Activated effector memory CD4-positive, alpha-beta T cell treated with Interleukin-2 at 50 U/mL for 16 hours (primary cell): ENCODE measurements around the gene DUSP16.

Experiments
- DNase-seq: peaks from one replicate; pipeline ENCODE4 v3.0.0-alpha.2; 2020

The DUSP16 gene

DNA sequence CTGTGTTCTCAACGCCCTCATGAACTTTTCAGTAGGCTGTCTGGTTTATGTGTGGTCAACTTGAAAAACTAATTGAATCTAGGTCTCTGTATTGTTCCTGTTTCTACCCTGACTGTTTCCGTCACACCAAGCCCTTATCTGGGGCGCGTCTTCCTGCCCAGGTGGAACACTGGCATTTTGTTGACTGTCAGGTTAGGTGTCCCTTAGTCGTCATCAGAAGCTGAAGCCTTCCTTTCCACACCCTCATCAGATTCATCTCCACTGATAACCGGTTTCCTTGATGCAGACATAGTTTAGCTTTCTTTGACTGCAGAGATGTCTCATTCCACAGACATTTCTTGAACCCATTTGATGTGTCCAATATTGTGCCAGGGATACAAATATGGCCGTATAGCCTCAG is 96.5 kb downstream of the DUSP16 start:
- DNase-seq = peak; percentile 64

DNA sequence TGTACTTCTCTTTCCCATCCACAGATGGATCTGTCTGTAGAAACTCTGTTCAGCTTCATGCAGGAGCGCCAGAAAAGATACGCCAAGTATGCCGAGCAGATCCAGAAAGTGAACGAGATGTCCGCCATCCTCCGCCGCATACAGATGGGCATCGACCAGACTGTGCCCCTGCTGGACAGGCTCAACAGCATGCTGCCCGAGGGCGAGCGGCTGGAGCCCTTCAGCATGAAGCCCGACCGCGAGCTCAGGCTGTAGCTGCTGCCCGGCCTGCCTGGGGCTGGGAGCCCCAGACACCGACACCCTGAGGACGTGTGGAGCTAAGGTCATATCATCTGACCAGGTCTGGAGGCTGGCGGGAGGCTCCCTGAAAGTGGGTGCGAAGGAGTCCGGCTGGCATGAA is 97.1 kb downstream of the DUSP16 start:
- no peak for DNase-seq

DNA sequence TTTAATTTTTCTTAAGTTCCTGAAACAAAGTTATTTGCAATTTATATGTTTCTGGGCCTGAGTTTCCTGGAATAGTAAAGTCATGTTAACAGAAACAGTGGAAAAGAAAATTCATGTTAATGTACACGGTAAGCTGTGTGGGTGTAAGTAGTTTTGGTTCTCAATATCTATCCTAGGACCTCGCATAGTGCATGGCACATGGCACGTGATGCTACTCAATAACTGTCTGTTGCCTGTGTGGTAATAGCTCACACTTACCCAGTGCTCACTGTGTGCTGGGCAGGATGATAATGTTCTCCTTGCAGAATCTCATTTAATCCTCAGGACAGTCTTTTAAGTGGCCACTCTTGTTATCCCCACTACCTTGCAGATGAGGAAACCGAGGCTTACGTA is 100.7 kb downstream of the DUSP16 start:
- no peak for DNase-seq

DNA sequence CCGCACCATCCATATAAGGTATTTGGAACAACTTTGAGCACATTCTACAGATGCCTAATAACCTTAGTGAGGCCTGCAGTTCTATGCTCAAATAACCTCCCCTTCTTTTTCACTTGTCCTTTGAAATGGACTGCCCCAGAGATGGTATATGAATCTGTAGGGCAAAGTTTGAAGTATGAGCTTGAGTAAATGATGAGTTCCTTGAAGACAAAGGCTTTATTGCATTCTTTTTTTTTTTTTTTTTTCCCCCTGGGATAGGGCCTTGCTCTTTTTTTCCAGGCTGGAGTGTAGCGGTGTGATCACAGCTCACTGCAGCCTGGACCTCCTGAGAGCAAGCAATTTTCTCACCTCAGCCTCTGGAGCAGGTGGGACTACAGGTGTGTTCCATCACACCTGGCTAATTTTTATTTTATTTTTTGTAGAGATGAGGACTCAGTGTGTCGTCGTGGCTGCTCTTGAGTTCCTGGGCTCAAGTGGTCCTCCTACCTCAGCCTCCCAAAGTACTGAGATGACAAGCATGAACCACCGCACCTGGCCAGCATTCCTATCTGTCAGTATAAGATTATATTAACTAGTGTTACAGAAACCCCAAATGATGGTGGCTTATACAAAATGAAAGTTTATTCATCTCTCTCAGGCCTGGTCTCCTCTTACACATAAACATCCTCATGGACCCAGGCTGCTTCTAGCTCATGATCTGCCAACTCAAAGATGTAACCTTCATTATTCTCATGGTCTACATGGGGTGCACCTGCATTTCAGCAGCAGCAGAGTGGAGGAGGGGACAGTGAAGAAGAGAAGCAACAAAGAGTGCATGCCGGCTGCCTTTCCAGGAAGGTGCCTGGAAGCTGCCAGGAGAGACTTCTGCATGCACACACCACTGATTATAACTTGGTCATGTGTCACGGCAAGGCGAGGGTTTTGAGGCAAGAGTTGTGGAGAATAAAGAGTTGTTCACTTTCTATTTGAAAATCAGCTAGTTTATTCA is 101.4 kb downstream of the DUSP16 start:
- DNase-seq = no peak

DNA sequence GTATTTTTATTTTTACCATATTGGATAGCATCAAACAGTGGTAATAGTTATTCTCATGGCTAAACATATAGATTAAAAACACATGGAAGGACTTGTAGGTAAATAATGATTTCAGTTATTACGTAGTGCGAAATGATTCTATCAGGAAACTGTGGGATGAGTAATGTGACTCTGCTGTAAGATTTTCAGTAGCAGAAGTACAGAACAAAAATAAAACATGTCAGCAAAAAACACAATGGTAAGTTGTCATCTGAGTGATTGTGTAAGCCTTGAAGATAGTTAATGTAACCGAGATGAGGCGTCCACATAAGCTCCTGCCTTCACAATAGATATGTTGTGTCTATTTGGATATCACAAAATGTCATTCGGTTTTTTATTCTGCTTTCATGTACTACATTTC is 106.0 kb downstream of the DUSP16 start:
- DNase-seq = no peak

DNA sequence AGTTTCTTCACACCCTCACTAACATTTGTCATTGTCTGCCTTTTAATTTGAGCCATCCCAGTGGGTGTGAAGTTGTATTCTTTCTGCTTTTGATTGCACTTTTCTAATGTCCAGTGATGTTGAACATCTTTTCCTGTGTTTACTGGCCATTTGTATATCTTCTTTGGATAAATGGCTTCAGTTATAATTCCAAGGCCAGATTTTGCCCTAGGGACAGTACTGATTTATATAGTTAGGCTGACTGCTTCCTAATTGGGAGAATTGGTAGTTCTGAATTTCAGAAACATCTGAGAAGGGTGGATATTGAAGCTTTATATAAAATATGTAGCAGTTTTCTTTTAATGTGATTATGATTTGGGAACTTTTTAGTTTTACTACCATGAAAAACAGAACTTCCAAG is 108.3 kb downstream of the DUSP16 start:
- DNase-seq = no peak

DNA sequence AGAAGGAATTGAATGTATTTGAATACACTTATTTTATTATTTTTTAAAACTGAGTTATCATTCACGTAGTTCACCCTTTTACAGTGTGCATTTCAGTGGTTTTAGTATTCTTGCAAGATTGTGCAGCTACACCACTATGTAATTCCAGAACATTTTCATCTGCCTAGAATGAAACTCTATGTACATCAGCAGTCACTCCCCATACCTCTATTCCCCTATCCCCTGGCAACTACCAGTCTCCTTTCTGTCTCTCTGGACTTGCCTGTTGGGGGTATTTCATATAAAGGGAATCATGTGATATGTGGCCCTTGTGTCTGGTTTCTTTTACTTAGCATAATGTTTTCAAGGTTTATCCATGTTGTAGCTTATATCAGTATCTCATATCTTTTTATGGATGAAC is 109.0 kb downstream of the DUSP16 start:
- no peak for DNase-seq

DNA sequence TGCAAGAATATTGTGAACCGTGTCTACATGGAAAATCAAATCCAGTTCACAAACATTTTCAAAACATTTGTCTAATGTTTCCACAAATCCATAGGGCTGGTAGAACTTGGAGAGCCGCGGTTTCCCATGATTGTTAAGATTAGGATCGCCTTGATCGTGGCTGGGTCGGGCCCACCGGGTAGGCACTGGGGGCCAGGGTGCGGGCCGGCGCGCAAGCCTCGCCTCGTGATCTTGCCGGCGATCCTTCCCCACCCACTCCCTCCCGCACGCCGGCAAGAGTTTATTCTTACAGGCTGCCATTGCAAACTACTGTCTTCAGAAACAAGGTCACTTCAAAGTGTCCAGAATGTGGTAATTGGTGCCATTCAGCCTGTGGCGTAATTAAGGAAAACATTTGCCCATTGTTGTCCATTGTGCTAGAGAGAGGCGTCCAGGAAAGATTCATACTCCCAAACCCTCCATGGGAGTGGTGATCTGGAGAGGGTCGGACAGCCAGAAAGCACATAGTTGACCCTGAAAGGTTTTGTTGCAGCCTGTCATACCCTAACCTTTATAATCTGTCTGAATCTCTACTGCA is 110.2 kb downstream of the DUSP16 start:
- no peak for DNase-seq

DNA sequence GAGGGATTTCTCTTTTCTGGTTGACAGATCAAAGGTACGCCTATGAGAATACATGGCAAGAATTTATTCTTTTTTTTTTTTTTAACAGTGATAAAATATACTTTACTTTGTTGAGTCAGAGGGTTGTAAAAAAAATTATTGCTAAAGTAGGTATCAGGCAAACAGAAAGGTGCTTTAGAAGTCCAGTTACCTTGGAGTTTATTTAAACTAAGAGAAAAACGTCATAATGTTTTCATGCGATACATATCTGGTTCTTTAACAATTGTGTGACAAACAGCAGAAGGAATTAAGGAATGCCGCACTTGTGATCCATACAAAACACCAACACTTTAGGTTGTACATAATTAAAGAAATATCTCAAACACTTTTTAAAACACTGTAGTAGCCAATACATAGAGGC is 111.6 kb downstream of the DUSP16 start:
- no peak for DNase-seq

DNA sequence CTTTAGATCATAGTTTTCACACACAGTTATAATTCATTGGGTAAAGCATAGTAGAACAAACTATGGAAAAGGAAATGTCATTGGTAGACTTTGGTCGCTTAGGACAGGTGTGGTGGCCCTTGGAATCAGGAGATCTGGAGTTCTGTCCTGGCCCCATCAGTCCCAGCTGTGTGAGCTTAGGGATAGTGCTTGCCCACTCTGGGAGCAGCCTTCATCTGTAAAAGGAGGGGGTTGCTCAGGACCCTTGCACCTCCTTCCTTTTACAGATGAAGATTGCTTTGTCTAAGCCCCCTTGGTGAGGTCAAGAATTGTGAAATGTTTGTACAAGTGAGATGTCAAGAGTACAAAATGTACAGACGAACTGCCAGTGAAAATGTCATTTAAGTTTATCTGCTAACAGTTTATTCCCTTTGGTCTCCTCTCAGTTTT is 112.6 kb downstream of the DUSP16 start:
- DNase-seq = no peak

DNA sequence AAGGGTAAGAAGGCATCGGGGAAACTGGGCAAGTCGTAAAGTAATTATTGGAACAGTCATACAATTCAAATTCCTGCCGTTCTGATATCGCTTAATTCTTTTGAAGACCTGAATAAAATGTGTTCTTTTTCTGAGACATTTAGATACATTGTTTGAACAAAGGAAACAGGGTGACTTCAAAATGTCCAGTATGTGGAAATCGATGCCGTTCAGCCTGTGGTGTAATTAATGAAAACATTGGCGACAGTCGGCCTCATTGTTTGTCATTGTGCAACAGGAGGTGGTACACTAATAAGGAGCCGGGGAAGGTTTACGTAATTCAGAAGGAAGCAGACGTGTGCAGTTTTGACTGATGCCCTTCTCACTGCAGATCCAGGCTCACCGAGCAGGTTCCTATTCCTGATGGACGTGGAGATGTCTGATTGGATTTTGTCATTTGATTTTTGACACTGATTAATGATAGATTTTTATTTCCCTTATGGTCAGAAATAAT is 113.1 kb downstream of the DUSP16 start:
- DNase-seq = no peak

DNA sequence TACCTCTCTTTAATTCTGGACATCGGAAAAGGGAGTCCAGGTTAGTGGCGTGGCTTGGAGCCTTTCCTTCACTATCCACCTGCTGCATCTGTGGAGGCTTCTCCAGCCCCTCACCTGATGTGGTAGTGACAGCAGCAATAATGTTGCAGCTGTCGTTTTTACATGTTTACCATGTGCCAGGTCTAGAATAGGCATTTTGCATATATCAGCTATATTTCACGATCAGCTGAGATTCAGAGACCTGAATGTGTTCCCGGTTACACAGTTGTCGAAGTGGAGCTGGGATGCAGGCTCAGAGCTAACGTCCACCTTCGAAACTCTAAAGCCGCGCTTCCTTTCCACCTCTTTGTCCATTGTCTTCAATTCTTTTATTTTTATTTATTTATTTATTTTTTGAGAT is 114.8 kb downstream of the DUSP16 start:
- no peak for DNase-seq

DNA sequence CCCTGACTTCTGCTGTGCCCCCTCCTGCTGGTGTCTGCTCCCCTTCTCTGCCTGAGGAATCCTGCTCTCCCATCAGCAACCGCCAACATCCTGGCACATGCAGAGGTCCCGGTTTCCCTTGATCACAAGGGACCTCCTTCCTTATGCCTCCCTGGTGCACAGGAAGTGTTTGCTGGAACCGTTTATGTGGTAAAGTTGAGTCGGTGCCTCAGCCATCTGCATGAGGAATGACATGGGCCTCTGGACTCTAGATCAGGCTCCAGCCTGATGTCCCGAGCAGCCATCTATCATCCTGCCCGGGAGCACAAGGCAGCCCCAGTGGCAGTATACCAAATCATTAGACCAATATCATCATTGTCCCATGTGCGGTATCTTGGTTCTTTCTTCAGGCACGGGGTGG is 115.4 kb downstream of the DUSP16 start:
- no peak for DNase-seq

DNA sequence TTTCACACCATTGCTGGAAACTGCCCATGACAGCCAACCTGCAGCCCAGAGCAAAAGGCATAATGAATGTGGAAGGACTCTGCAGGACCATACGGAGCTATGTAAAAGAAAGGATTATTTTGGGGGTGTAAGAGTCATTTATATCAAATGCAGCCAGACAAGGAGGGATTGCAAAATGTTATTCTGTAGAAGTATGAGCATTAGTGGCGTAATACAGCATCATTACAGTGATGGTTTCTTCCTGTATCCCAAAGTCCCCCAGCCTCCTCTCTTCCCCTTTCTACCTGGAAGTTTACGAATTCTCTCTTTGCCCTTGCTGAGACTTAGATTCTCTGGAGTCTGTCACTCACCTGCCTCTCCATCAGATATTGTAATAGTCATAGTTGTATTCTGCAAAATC is 115.9 kb downstream of the DUSP16 start:
- no peak for DNase-seq

DNA sequence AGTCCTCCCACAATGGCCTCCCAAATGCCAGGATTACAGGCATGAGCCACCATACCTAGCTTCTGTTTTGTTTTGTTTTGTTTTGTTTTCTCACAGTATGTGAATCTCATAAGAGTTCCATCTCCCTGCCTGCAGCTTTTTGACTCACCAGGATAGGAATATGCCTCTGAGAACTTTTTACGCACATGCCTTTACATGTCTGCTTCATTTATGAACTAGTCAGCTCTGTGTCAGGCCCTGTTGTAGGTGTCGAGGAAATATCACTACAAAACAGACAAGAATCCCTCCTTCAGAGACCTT is 116.8 kb downstream of the DUSP16 start:
- DNase-seq = no peak

DNA sequence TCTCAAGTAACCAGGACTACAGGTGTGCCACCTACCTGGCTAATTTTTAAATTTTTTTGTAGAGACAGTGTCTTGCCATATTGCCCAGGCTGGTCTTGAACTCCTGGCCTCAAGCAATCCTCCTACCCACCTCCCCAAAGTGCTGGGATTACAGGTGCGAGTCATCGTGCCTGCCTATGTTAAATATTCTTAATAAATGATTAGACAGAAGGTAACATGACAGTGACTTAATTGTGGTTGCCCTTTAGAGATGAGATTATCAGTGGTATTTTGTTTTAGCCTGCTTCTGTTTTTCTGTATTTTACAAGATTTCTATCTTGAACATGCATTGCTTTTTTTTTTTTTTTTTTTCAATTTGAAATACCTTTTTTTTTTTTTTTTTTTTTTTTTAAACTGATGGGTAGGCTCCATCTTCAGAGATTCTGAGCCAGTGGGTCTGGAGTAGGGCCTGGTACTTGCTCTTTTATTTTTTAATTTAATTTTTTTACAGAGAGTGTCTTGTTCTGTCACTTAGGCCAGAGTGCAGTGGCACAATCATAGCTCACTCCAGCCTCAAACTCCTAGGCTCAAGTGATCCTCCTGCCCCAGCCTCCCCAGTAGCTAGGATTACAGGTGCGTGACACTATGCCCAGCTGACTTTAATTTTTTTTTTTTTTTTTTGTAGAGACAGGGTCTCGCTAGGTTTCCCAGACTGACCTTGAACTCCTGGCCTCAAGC is 117.3 kb downstream of the DUSP16 start:
- DNase-seq = no peak

DNA sequence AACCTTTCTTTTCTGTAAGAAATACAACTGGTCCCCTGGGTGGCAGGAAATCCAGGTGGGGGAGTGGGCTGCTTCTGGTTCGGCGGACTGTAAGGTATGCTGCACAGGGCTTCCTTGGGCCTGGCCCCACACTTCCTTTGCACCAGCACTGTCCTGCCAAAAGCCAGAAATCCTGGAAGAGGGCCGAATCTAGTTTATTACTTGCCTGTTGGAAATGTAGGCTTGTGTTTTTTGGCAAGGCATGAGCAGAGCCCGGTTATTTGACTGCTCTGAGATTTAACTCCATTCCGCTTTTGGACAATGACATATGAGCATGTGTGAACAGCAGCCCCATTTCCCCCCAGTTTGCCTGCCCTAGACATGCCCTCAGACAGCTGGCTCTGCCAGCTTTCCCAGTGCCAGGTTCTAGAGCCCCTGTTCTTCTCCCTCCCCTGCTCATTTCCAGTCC is 119.2 kb downstream of the DUSP16 start:
- DNase-seq = no peak

DNA sequence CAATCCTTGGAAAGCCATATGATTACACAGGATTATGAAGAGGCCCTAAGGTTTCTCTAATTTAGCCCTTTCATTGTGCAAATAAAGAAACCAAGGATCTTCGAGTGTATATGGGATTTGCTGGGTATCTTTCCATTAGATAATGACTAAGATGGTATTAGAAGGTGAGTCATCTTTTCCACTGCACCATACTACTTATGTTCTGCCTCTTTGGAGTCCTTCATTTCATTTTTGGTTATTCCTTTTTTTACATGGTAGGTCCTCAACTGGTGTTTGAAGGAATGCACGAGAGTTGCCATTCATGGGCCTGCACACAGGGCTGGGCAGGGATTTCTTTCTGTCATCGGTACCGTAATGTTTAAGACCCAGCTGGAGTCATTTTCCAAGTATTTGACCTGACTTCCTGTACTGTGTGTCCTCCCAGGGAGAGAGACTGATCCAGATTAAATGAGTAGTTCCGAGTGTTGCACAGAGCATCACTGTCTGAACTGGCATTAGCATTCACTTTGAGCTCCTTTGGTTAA is 120.1 kb downstream of the DUSP16 start:
- no peak for DNase-seq

DNA sequence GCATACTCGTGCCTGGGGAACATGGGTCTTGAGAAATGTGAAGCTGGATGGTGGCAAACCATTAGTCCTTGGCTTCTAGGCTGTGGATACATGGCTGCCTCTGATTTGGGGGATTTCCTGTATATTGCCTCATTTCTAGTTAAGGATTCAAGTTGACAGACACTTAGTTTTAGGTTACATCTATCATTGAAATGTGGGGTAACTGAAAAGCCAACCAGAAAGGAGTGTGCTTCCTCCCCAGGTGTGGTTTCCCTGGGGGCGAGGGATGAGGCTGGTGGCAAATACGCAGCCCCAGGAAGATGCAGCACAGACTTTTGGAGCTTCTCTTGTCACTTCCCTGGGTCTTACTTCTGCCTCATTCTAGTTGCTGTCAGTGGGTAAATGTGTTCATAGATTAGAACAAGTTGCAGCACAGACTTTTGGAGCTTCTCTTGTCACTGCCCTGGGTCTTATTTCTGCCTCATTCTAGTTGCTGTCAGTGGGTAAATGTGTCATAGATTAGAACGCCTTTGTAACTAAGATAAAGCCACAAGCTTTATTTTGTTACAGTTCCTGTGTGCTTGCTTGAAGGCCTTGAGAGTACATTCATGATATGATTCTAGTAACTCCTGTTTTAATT is 120.7 kb downstream of the DUSP16 start:
- peak; percentile 38 for DNase-seq

DNA sequence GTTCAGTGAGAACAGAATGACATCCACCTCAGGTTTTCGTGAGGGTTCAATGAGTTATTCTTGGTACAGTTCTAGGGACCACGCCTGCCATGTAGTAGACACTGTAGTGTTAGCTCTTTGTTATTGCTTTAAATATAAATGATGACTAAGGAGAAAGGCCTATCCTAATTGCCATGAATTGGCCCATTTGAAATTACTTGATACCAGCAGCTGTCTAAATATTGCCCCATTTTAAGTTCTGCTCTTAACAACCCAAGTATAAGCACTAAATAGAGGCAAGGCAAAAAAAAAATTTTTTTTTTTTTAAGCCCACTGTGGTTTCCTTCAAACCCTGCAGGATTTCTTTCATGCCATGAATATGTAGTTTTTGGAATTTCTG is 121.2 kb downstream of the DUSP16 start:
- no peak for DNase-seq

DNA sequence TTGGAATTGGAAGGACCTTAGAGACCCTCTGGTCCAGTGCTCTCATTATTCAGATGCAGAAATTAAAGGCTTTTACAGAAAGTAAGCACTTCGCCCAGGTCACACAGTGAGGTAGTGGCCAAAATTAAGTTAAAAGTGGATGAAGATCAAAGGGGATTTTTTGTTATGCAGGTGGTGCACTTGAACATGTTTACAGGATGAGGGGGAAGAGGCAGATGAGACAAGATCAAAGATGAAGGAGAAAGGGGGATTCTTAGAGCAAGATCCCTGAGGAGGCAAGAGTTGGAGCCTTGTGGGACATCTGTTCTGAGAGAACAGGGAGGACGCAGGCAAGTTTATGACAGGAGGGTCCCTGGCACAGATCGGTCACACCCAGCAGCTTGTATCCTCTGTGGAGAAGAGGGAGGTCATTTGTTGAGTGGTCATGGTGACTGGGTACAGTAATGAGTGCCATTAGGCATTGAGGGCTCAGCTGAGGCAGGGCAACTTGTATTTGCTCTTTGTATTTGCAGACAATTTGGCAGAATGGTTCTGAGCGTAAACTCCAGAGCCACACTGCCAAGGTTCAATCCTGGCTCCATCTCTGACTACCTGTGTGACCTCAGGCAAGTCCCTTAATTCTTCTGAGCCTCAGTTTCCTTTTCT is 121.8 kb downstream of the DUSP16 start:
- DNase-seq = no peak

DNA sequence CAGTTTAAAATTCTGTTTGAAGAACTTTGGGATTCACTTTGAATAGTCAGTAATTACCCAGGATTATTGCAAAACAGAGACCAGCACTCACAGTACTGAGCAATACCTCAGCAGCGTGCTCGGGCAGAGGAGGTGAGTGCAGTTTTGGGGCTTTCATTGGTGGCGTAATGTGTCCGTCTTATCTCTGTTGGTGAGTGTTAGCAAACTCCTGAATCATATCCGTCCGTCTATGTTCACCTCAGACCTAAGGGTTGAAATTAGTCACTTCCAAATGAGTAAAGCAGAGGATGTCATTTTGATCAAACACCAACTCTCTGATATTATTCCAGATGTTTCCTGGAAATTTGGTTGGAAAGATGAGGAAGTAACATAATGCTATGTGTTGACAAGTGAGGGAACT is 123.0 kb downstream of the DUSP16 start:
- peak; percentile 52 for DNase-seq
